Measurements from ENCODE around the gene MCOLN3. TPM values are rescaled to one million over a fixed set of nuclear protein-coding genes. Genes with fewer than 3 reads are reported as not detected.
"Not testable (repeated sequence)": the region's sequence is repeated elsewhere in the genome, so short reads cannot be mapped to it uniquely, and the experiment has no call there.

Gene MCOLN3
- total RNA-seq, 1 donor = 0.63 TPM

- Histone ChIP-seq H3K4me1 (ENCODE audit: insufficient read depth, low read length) (peaks cover 5% of the 10 kb centered on the region), H3K9me3 (ENCODE audit: low read depth, low read length) (no peaks in the 10 kb centered on the region), H3K27me3 (ENCODE audit: insufficient read depth, low read length) (no peaks in the 10 kb centered on the region), H3K4me3 (ENCODE audit: low read length) (no peak overlapping the region)
These were observed 22.4 kb downstream of the MCOLN3 start for GRCh38 chr1:85025940-85026339.

- Histone ChIP-seq H3K4me3 (ENCODE audit: low read length) (no peak overlapping the region), H3K9me3 (ENCODE audit: low read depth, low read length) (no peaks in the 10 kb centered on the region), H3K4me1 (ENCODE audit: insufficient read depth, low read length) (peaks cover 5% of the 10 kb centered on the region), H3K27me3 (ENCODE audit: insufficient read depth, low read length) (no peaks in the 10 kb centered on the region)
These were observed 23.6 kb downstream of the MCOLN3 start for GRCh38 chr1:85024736-85025135.

- Histone ChIP-seq H3K4me1 (ENCODE audit: insufficient read depth, low read length) (peaks cover 4% of the 10 kb centered on the region), H3K27me3 (ENCODE audit: insufficient read depth, low read length) (no peaks in the 10 kb centered on the region), H3K9me3 (ENCODE audit: low read depth, low read length) (no peaks in the 10 kb centered on the region), H3K4me3 (ENCODE audit: low read length) (no peak overlapping the region)
These were observed 25.6 kb downstream of the MCOLN3 start for GRCh38 chr1:85022700-85023099.

- H3K4me1 ChIP-seq (ENCODE audit: insufficient read depth, low read length) = no peaks in the 10 kb centered on the region
- H3K9me3 ChIP-seq (ENCODE audit: low read depth, low read length) = no peaks in the 10 kb centered on the region
- no peaks in the 10 kb centered on the region for H3K27me3 ChIP-seq (ENCODE audit: insufficient read depth, low read length)
- H3K4me3 ChIP-seq (ENCODE audit: low read length) = no peak overlapping the region
These were observed 28.3 kb downstream of the MCOLN3 start for GRCh38 chr1:85019994-85020393.

GRCh38 chr1:85015826-85016225, 32.5 kb downstream of the MCOLN3 start:
- H3K27me3 ChIP-seq (ENCODE audit: insufficient read depth, low read length) = peaks cover 4% of the 10 kb centered on the region
- no peaks in the 10 kb centered on the region for H3K4me1 ChIP-seq (ENCODE audit: insufficient read depth, low read length)
- H3K9me3 ChIP-seq (ENCODE audit: low read depth, low read length) = no peaks in the 10 kb centered on the region
- no peak overlapping the region for H3K4me3 ChIP-seq (ENCODE audit: low read length)

GRCh38 chr1:85005641-85006040, 42.7 kb downstream of the MCOLN3 start:
- Histone ChIP-seq H3K9me3 (ENCODE audit: low read depth, low read length) (peaks cover 15% of the 10 kb centered on the region), H3K27me3 (ENCODE audit: insufficient read depth, low read length) (peaks cover 17% of the 10 kb centered on the region)
- H3K4me3 ChIP-seq (ENCODE audit: low read length); H3K4me1 ChIP-seq (ENCODE audit: insufficient read depth, low read length): not testable (repeated sequence)

- Histone ChIP-seq H3K4me1 (ENCODE audit: insufficient read depth, low read length) (peaks cover 22% of the 10 kb centered on the region), H3K9me3 (ENCODE audit: low read depth, low read length) (peaks cover 15% of the 10 kb centered on the region), H3K27me3 (ENCODE audit: insufficient read depth, low read length) (peaks cover 44% of the 10 kb centered on the region), H3K4me3 (ENCODE audit: low read length) (no peak overlapping the region)
These were observed 46.6 kb downstream of the MCOLN3 start for GRCh38 chr1:85001742-85002141.

- no peaks in the 10 kb centered on the region for H3K9me3 ChIP-seq (ENCODE audit: low read depth, low read length)
- peak overlapping the region; percentile 12 for H3K4me3 ChIP-seq (ENCODE audit: low read length)
- H3K4me1 ChIP-seq (ENCODE audit: insufficient read depth, low read length) = peaks cover 31% of the 10 kb centered on the region
- peaks cover 55% of the 10 kb centered on the region for H3K27me3 ChIP-seq (ENCODE audit: insufficient read depth, low read length)
These were observed 49.5 kb downstream of the MCOLN3 start for GRCh38 chr1:84998642-84999280.

- peaks cover 52% of the 10 kb centered on the region for H3K27me3 ChIP-seq (ENCODE audit: insufficient read depth, low read length)
- no peaks in the 10 kb centered on the region for H3K9me3 ChIP-seq (ENCODE audit: low read depth, low read length)
- H3K4me3 ChIP-seq (ENCODE audit: low read length) = peak overlapping the region; percentile 31
- peaks cover 31% of the 10 kb centered on the region for H3K4me1 ChIP-seq (ENCODE audit: insufficient read depth, low read length)
These were observed 50.4 kb downstream of the MCOLN3 start for GRCh38 chr1:84997667-84998600.

- H3K27me3 ChIP-seq (ENCODE audit: insufficient read depth, low read length) = peaks cover 50% of the 10 kb centered on the region
- H3K9me3 ChIP-seq (ENCODE audit: low read depth, low read length) = no peaks in the 10 kb centered on the region
- peaks cover 31% of the 10 kb centered on the region for H3K4me1 ChIP-seq (ENCODE audit: insufficient read depth, low read length)
- H3K4me3 ChIP-seq (ENCODE audit: low read length) = peak within 1 kb of the TSS; percentile 48
These were observed 51.2 kb downstream of the MCOLN3 start, which contains the start of gene MCOLN2 for GRCh38 chr1:84996846-84997666. Gene MCOLN2 (minus strand): TSS chr1:84997113. CDS start chr1:84996872, 241 bp downstream.

- Histone ChIP-seq H3K9me3 (ENCODE audit: low read depth, low read length) (no peaks in the 10 kb centered on the region), H3K27me3 (ENCODE audit: insufficient read depth, low read length) (peaks cover 39% of the 10 kb centered on the region), H3K4me1 (ENCODE audit: insufficient read depth, low read length) (peaks cover 37% of the 10 kb centered on the region), H3K4me3 (ENCODE audit: low read length) (peak overlapping the region; percentile 12)
These were observed 52.6 kb downstream of the MCOLN3 start for GRCh38 chr1:84995484-84996334.

GRCh38 chr1:84991097-84991920, 57.0 kb downstream of the MCOLN3 start:
- Histone ChIP-seq H3K27me3 (ENCODE audit: insufficient read depth, low read length) (peaks cover 8% of the 10 kb centered on the region), H3K9me3 (ENCODE audit: low read depth, low read length) (no peaks in the 10 kb centered on the region), H3K4me3 (ENCODE audit: low read length) (no peak overlapping the region), H3K4me1 (ENCODE audit: insufficient read depth, low read length) (peaks cover 22% of the 10 kb centered on the region)

- Histone ChIP-seq H3K27me3 (ENCODE audit: insufficient read depth, low read length) (no peaks in the 10 kb centered on the region), H3K9me3 (ENCODE audit: low read depth, low read length) (no peaks in the 10 kb centered on the region), H3K4me1 (ENCODE audit: insufficient read depth, low read length) (peaks cover 17% of the 10 kb centered on the region), H3K4me3 (ENCODE audit: low read length) (no peak overlapping the region)
These were observed 59.7 kb downstream of the MCOLN3 start for GRCh38 chr1:84988588-84988987.

Measured in mononuclear cell (primary cell).